Activated T-cell treated with anti-CD3 and anti-CD28 coated beads for 4 hours (primary cell): ENCODE measurements around the gene LIMCH1.

Source experiments
- DNase-seq: peaks from one replicate; pipeline ENCODE4 v3.0.0-alpha.2; 2020

Gene LIMCH1

GRCh38 chr4:41569961-41570360, 32.0 kb downstream of the LIMCH1 start:
- no peak for DNase-seq

GRCh38 chr4:41571422-41571821, 33.5 kb downstream of the LIMCH1 start:
- DNase-seq, result no peak

DNA sequence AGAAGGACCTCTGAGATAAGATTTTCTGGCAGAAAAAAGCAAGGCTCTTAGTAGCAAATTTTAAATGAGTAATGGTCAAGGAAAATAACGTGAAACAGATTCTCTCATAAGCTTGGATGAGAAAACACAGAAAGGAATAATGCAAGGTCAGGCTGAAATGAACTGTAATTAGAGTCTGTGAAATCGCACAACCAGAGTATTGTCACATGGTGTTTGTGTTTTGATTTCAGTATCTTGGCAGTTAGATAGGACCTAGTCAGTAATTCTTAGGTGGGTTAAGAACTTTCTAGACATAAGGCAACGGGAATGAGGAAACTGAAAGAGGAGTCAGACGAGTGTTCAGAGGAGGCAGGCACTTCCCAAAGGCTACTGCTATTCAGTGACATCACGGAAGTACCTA, 34.6 kb downstream of the LIMCH1 start:
- DNase-seq, result no peak

- no peak for DNase-seq
Measured at GRCh38 chr4:41572956-41573355, 35.0 kb downstream of the LIMCH1 start.

- no peak for DNase-seq
Measured at GRCh38 chr4:41573502-41574001, 35.6 kb downstream of the LIMCH1 start.

GRCh38 chr4:41575207-41575606, 37.2 kb downstream of the LIMCH1 start:
- no peak for DNase-seq

- no peak for DNase-seq
Measured at GRCh38 chr4:41575665-41576064, 37.7 kb downstream of the LIMCH1 start.

- DNase-seq, result no peak
Measured at GRCh38 chr4:41579043-41579442, 41.1 kb downstream of the LIMCH1 start.

GRCh38 chr4:41579526-41579925, 41.6 kb downstream of the LIMCH1 start:
- no peak for DNase-seq

GRCh38 chr4:41580007-41580406, 42.0 kb downstream of the LIMCH1 start:
- no peak for DNase-seq

- no peak for DNase-seq
Measured at GRCh38 chr4:41586675-41587225, 48.8 kb downstream of the LIMCH1 start.

DNA sequence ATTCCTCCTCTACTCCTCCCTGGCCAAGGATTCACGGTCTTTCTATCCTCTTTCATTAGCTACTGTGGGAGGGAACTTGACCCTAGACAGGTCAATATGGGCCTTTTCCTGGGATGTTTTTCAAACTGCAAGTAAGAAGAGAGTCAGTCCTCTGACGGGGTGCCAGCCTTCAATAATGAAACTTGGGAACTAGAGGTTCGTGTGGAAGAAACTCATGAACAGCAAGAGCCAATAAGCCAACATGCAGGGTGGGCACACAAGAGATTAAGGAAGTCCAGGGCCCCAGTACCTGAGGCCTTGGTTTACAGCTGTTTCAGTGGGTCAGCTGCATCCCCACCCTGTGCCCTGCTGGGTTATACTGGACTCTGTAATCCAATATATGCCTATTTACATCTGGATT, 49.3 kb downstream of the LIMCH1 start:
- no peak for DNase-seq

DNA sequence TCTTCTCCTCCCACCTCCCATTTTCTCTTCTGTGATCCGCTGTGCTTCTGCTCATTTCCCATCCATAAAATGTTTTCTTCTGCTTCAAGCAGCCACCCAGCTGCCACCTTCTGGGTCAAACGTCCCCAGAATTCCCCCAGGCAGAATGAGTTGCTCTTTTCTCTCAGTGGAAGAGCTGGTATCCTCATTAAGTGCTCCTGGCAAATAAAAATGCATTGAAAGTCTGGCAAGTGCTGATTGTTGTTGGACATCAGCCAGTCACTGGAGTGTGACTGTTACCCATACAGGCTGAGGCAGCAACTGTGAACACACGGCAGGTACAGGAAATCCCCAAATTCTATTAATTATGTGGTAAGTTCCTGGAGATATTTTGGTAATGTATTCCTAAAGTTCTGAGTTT, 52.6 kb downstream of the LIMCH1 start:
- DNase-seq, result no peak

GRCh38 chr4:41594432-41594831, 56.5 kb downstream of the LIMCH1 start:
- no peak for DNase-seq

DNA sequence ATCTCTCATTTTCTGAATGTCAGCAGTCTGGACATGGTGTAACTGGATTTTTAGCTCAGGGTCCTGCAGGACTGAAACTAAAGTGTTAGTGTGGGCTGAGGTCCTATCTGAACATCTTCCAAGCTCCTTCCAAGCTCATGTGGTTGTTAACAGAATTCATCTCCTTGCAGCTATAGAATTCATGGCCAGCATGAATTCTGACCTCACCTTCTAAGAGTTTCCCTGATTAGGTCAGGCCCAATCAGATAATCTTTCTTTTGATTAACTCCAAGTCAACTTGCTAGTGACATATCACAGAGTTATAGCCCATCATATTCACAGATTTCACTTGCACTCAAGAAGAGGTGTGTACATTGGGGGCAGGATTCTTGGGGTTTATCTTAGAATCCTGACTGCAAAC, 59.5 kb downstream of the LIMCH1 start:
- no peak for DNase-seq

DNA sequence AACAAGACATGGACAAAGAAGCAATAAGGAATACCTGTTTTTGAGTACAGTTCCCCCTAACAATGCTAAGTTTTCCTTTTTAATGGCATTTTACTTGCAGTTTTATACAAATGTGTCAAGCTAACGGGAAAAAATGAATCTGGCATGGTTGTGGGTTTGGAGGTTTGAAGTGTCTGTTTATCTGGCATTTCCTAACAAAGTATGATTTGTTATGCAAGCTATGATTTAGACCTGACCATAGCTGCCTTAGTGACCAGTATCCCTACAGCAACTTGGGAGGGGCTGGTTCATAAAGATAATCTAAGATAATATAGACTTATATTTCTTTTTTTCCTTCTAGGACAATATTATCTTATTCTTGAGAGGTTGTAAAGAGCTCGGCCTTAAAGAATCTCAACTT, 60.6 kb downstream of the LIMCH1 start:
- no peak for DNase-seq

GRCh38 chr4:41599192-41599786, 61.3 kb downstream of the LIMCH1 start:
- DNase-seq, result no peak

DNA sequence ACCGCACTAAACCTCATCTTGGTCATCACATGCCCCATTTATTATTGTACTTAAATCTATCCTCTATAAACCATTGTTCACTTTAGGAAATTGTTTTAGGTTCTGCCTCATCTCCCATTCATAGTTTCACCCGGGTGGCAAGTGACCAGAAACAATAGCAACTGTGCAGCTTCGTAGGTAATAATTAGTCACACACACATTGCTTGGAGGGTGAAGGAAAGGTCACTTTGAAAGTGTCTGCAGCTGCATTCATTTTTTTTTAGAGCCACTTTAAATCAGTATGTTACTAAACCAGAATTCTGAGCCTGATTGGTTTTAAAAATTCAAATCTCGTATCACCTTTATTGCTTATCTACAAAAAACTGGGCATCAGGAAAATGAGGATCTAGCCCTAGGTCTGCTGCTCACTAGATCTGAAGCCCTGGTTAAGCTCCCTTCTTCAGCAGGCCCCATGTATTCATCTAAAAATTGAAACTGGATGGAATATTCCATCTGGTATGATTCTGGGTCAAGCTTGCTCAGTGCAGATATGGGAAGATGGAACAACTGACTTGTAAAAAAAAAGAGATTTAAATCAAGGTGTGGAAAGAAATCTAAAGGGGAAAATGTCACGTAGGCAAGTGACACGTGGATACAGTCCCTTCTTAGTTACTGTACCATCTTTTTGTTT, 62.4 kb downstream of the LIMCH1 start:
- DNase-seq, result no peak

DNA sequence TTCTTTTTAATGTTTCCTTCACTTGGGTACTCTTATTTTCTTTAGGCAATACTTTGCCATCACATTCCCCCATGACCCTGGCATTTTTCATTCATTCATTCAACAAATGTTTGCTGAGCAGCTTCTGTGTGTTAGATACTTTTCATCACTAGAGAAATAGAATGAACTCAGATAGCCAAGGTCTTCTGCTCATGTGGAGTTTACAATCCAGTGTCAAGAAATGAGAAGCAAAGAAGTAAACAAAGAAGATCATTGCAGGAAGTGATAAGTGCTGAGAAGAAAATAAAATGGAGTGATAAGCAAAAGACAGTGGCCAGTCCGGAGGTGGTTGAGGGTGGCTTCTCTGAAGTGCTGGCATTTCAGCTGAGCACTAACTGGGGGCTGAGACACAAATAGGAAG, 63.1 kb downstream of the LIMCH1 start:
- no peak for DNase-seq

GRCh38 chr4:41602113-41602512, 64.2 kb downstream of the LIMCH1 start:
- no peak for DNase-seq

DNA sequence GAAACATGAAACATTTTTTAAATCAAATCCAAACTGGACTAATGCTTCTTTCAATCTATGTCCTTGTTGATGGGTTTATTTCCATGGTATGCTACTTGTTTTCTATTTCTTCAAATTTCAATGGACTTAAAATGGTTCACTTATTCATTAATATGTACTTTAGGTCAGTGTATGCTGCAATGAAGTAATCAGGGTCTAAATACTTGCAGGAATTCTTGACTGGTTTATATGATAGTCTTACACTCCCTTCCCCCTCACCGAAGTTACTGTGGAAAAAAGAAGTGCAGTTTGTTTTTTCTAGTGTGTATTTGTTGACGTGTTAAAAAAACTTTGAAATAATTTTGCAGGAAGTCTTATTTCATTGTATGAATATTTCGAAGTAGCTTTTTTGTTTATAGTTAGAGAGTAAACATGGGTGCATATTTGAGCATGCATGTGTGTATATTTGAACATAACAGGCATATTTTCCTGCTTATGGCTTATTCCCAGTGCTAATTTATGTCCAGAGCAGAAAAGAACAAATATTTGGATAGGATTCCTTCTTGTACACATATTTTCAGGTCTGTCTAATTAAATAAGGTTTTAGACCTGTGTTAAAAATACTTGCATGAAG, 65.0 kb downstream of the LIMCH1 start:
- no peak for DNase-seq

DNA sequence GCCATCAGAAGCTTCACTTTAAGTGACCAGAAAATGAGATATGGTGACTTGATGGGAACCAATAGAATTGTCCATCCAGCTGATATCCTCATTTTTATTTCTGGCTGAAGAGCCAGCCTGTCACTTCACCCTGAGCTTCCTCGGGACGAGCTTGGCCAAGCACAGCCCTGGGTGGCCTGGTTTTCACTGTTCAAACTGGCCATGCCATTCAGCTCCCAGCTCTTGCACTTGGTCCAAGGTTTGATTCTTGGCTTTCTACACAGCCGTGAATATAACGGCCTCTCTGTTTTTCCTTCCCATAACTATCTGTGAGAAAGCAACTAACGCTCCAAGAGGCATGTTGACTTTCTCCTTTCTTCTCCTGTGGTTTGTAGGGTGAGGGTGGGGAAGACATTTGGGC, 71.9 kb downstream of the LIMCH1 start:
- DNase-seq, result no peak

GRCh38 chr4:41610474-41610873, 72.5 kb downstream of the LIMCH1 start:
- no peak for DNase-seq
